RWPE2 (cell line): ENCODE measurements around the gene CEP128.

Experiments
- ATAC-seq: fragments of 200-7000 bp; cut with Tn5 transposase; 3 replicates; pipeline ENCODE4 v1.9.1; 2021; ENCODE audit warnings: low read depth
- DNase-seq: peaks from one replicate; pipeline ENCODE4 v3.0.0-alpha.2; 2020; ENCODE audit warnings: low spot score
- H3K27ac ChIP-seq: fragments of 450-650 bp; 2 replicates; pipeline ENCODE4 v1.5.1; 2017; ENCODE audit warnings: mild to moderate bottlenecking; ENCODE audit not compliant: poor library complexity, severe bottlenecking
- H3K27me3 ChIP-seq: fragments of 250-450 bp; sonication (Bioruptor Pico); 2 replicates; pipeline ENCODE4 v1.5.1; 2021; ENCODE audit warnings: mild to moderate bottlenecking, moderate library complexity; ENCODE audit not compliant: insufficient read depth, poor library complexity, severe bottlenecking
- H3K36me3 ChIP-seq: fragments of 250-450 bp; sonication (Bioruptor Pico); 2 replicates; pipeline ENCODE4 v1.5.1; 2020; ENCODE audit warnings: low read depth, mild to moderate bottlenecking, moderate library complexity
- H3K4me1 ChIP-seq: fragments of 250-450 bp; sonication (Bioruptor Pico); 2 replicates; pipeline ENCODE4 v1.5.1; 2021; ENCODE audit warnings: mild to moderate bottlenecking, moderate library complexity; ENCODE audit not compliant: insufficient read depth, poor library complexity, severe bottlenecking
- H3K4me3 ChIP-seq: fragments of 250-450 bp; sonication (Bioruptor Pico); 2 replicates; pipeline ENCODE4 v1.5.1; 2021; ENCODE audit warnings: mild to moderate bottlenecking, moderate library complexity; ENCODE audit not compliant: severe bottlenecking
- H3K9me3 ChIP-seq: fragments of 250-450 bp; sonication (Bioruptor Pico); 2 replicates; pipeline ENCODE4 v1.5.1; 2021; ENCODE audit warnings: mild to moderate bottlenecking, moderate library complexity; ENCODE audit not compliant: severe bottlenecking
- TF ChIP-seq, protein P1 (sequence below): fragments of 450-650 bp; IDR thresholded peaks from one replicate; pipeline ENCODE4 v1.5.1; 2017; ENCODE audit warnings: mild to moderate bottlenecking, moderate library complexity; ENCODE audit not compliant: poor library complexity, severe bottlenecking

The CEP128 gene

GRCh38 chr14:80465546-80466220, 475.9 kb downstream of the CEP128 start:
- ATAC-seq, result no peak
- no peak for DNase-seq
- Histone ChIP-seq H3K4me1 (no peaks in the 10 kb centered on the region), H3K9me3 (no peaks in the 10 kb centered on the region), H3K4me3 (no peak overlapping the region), H3K27me3 (no peaks in the 10 kb centered on the region), H3K36me3 (no peaks in the 10 kb centered on the region), H3K27ac (no peak overlapping the region)
- TF ChIP-seq, protein P1, sequence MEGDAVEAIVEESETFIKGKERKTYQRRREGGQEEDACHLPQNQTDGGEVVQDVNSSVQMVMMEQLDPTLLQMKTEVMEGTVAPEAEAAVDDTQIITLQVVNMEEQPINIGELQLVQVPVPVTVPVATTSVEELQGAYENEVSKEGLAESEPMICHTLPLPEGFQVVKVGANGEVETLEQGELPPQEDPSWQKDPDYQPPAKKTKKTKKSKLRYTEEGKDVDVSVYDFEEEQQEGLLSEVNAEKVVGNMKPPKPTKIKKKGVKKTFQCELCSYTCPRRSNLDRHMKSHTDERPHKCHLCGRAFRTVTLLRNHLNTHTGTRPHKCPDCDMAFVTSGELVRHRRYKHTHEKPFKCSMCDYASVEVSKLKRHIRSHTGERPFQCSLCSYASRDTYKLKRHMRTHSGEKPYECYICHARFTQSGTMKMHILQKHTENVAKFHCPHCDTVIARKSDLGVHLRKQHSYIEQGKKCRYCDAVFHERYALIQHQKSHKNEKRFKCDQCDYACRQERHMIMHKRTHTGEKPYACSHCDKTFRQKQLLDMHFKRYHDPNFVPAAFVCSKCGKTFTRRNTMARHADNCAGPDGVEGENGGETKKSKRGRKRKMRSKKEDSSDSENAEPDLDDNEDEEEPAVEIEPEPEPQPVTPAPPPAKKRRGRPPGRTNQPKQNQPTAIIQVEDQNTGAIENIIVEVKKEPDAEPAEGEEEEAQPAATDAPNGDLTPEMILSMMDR, result no peak

GRCh38 chr14:80464531-80465149, 476.9 kb downstream of the CEP128 start:
- DNase-seq, result no peak

DNA sequence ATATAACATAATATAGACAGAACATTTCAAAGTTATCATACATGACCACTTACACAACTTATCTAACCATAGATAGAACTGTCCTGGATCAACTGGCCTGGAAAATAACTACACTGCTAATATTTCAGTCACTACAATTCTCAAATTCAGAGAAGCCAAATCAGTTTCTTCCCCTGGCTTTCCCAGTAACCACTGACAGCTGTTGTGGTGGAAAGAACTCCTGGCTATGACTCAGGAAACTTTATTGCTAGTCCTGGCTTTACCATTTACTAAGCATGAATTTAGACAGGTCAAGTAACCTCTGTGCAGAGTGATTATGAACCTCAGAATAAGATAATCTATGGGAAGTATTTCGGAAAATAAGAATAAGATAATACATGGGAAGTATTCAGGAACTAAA, 485.3 kb downstream of the CEP128 start:
- Histone ChIP-seq H3K4me3 (no peak overlapping the region), H3K9me3 (no peaks in the 10 kb centered on the region), H3K27me3 (no peaks in the 10 kb centered on the region), H3K27ac (no peak overlapping the region), H3K4me1 (no peaks in the 10 kb centered on the region), H3K36me3 (no peaks in the 10 kb centered on the region)
- TF ChIP-seq, protein P1, result no peak
- ATAC-seq, result no peak
- no peak for DNase-seq

More at GRCh38 chr14:80464531-80465149, 476.9 kb downstream of the CEP128 start:
- no peaks in the 10 kb centered on the region for H3K36me3 ChIP-seq
- TF ChIP-seq, protein P1, result no peak
- no peaks in the 10 kb centered on the region for H3K4me1 ChIP-seq
- H3K4me3 ChIP-seq, result no peak overlapping the region
- no peaks in the 10 kb centered on the region for H3K27me3 ChIP-seq
- no peak overlapping the region for H3K27ac ChIP-seq
- no peaks in the 10 kb centered on the region for H3K9me3 ChIP-seq
- no peak for ATAC-seq

- H3K9me3 ChIP-seq, result no peaks in the 10 kb centered on the region
- H3K27me3 ChIP-seq, result no peaks in the 10 kb centered on the region
- DNase-seq (no peak), ATAC-seq (no peak)
- H3K36me3 ChIP-seq, result no peaks in the 10 kb centered on the region
- H3K27ac ChIP-seq, result no peak overlapping the region
- H3K4me3 ChIP-seq, result no peak overlapping the region
- TF ChIP-seq, protein P1, result no peak
- no peaks in the 10 kb centered on the region for H3K4me1 ChIP-seq
These were observed 486.5 kb downstream of the CEP128 start for GRCh38 chr14:80455031-80455430.

- no peaks in the 10 kb centered on the region for H3K36me3 ChIP-seq
- no peaks in the 10 kb centered on the region for H3K4me1 ChIP-seq
- H3K27ac ChIP-seq, result no peak overlapping the region
- H3K9me3 ChIP-seq, result no peaks in the 10 kb centered on the region
- DNase-seq, result no peak
- no peak overlapping the region for H3K4me3 ChIP-seq
- H3K27me3 ChIP-seq, result no peaks in the 10 kb centered on the region
- ATAC-seq, result no peak
- TF ChIP-seq, protein P1, result no peak
These were observed 493.3 kb downstream of the CEP128 start for GRCh38 chr14:80448267-80448666.
